Smooth muscle cell (in vitro differentiated cells): ENCODE results near the gene HDAC2. TPM values are rescaled to one million over a fixed set of nuclear protein-coding genes. Genes with fewer than 3 reads are reported as not detected.
A peak's percentile ranks its signal among the peaks of the same experiment; 100 is the strongest.

ENCODE experiments used
- DNase-seq: peaks from one replicate; lab custom pipeline; 2025; ENCODE audit not compliant: unreplicated experiment; lab: John Stamatoyannopoulos, UW
- H2AFZ ChIP-seq: fragments of 200-600 bp; sonication (generic); 2 replicates; pipeline ENCODE4 v1.6.0; 2016; ENCODE audit warnings: antibody characterized with exemption, low read depth, mild to moderate bottlenecking
- H3F3A ChIP-seq: fragments of 200-600 bp; sonication (generic); 2 replicates; pipeline ENCODE4 v1.6.0; 2017; ENCODE audit warnings: antibody characterized with exemption, low read depth
- H3K27ac ChIP-seq: fragments of 200-600 bp; sonication (generic); 2 replicates; pipeline ENCODE4 v1.5.1; 2016; ENCODE audit warnings: low read depth, mild to moderate bottlenecking
- H3K27me3 ChIP-seq: fragments of 200-600 bp; sonication (generic); 2 replicates; pipeline ENCODE4 v1.6.1; 2016; ENCODE audit warnings: low read depth, mild to moderate bottlenecking
- H3K36me3 ChIP-seq: fragments of 200-600 bp; sonication (generic); 2 replicates; pipeline ENCODE4 v1.5.1; 2016; ENCODE audit warnings: low read depth
- H3K4me1 ChIP-seq: fragments of 200-600 bp; sonication (generic); 2 replicates; pipeline ENCODE4 v1.5.1; 2016; ENCODE audit warnings: low read depth
- H3K4me2 ChIP-seq: fragments of 200-600 bp; sonication (generic); 2 replicates; pipeline ENCODE4 v1.6.0; 2016; ENCODE audit warnings: mild to moderate bottlenecking
- H3K4me3 ChIP-seq: fragments of 200-600 bp; sonication (generic); 2 replicates; pipeline ENCODE4 v1.5.1; 2016; ENCODE audit warnings: mild to moderate bottlenecking
- H3K79me2 ChIP-seq: fragments of 200-600 bp; sonication (generic); 2 replicates; pipeline ENCODE4 v1.6.0; 2016; ENCODE audit warnings: low read depth, mild to moderate bottlenecking
- H3K9ac ChIP-seq: fragments of 200-600 bp; sonication (generic); 2 replicates; pipeline ENCODE4 v1.6.0; 2016; ENCODE audit warnings: low read depth
- H3K9me3 ChIP-seq: fragments of 200-600 bp; sonication (generic); replicated peaks from 2 replicates; pipeline ENCODE4 v1.5.1; 2016; ENCODE audit warnings: low read depth
- H4K20me1 ChIP-seq: fragments of 200-600 bp; sonication (generic); 2 replicates; pipeline ENCODE4 v1.6.0; 2016; ENCODE audit warnings: low read depth
- WGBS: methylation state at CpG from one replicate; pipeline ENCODE4 v1.1.7; 2016; ENCODE audit warnings: low lambda C conversion rate; 5-methylcytosine and 5-hydroxymethylcytosine counted together
- polyA plus RNA-seq: library from polyadenylated mRNA; unstranded; fragments of >200 nt; fragmentation: Nextera tagmentation; extraction: Ambion mirVana; gene quantifications from 2 replicates; pipeline ENCODE4 v1.2.1, GENCODE V29; 2016
- total RNA-seq: library from RNA; depleted of rRNA; stranded (reverse); fragments of >200 nt; gene quantifications from 2 replicates; pipeline ENCODE4 v1.2.3, GENCODE V29; 2014
- TF ChIP-seq, protein P1 (sequence below): fragments of 200-600 bp; sonication (generic); IDR thresholded peaks from 2 replicates; pipeline ENCODE4 v1.5.1; 2017; ENCODE audit warnings: borderline replicate concordance, mild to moderate bottlenecking, antibody characterized with exemption; ENCODE audit not compliant: insufficient read depth, poor library complexity, severe bottlenecking

The HDAC2 gene
- total and polyA plus RNA-seq, 2 experiments from 2014 or later, result 192 to 198 TPM

DNA sequence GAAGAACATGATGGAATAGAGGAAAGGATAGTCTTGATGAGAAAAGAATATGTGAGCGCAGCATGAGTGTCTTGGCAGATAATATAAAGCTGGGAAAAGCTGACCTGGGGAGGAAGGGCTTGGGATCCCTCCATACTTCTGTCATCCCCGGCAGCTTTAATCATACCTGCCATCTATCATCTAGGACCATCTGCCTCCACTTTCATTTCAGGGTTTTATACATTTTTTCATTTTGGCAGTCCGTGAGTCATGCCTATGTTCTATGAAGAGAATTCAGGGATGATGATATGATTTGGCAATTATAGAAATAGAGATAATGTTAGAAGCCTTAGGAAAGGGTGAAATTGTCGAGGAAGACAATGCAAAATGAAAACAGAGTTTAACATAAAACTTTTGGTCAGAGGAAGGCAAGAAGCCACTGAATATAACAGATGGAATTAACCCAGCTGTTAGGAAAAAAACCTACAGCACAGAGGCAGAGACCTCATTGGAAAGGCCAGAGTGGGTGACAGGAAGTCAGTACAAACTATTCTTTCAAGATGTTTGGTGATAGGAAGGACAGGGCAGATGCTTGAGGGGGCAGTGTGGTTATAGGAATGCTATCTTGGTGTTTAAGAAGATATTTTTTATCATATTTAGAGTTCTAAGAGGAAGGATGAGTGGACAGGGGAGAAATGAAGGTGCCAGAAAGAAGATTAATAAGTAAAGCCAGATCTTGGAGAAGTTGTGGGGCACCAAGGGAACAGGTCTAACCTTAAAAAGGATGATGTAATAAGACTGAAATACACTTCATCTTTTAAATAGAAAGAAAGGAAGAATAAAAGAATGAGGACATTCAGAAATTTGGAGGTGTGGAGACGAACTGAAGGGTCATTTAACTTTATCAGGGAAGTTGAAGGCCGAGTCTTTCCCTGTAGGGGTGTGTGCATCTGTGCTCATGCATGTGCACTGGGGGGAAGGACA lies 76.0 kb downstream of the HDAC2 start:
- WGBS, result 78% methylated on average over 6 of the region's 6 CpGs
- H4K20me1 ChIP-seq, result no peaks in the 10 kb centered on the region
- no peak overlapping the region for H3K4me2 ChIP-seq
- no peak overlapping the region for H3K4me3 ChIP-seq
- H3K79me2 ChIP-seq, result no peaks in the 10 kb centered on the region
- DNase-seq, result no peak
- no peaks in the 10 kb centered on the region for H3K4me1 ChIP-seq
- no peak overlapping the region for H3K27ac ChIP-seq
- no peaks in the 10 kb centered on the region for H3K36me3 ChIP-seq
- peak overlapping the region; percentile 30 for H2AFZ ChIP-seq
- H3F3A ChIP-seq, result no peaks in the 10 kb centered on the region
- peaks cover 9% of the 10 kb centered on the region for H3K9me3 ChIP-seq
- H3K27me3 ChIP-seq, result no peaks in the 10 kb centered on the region
- H3K9ac ChIP-seq, result no peak overlapping the region
- TF ChIP-seq, protein P1, sequence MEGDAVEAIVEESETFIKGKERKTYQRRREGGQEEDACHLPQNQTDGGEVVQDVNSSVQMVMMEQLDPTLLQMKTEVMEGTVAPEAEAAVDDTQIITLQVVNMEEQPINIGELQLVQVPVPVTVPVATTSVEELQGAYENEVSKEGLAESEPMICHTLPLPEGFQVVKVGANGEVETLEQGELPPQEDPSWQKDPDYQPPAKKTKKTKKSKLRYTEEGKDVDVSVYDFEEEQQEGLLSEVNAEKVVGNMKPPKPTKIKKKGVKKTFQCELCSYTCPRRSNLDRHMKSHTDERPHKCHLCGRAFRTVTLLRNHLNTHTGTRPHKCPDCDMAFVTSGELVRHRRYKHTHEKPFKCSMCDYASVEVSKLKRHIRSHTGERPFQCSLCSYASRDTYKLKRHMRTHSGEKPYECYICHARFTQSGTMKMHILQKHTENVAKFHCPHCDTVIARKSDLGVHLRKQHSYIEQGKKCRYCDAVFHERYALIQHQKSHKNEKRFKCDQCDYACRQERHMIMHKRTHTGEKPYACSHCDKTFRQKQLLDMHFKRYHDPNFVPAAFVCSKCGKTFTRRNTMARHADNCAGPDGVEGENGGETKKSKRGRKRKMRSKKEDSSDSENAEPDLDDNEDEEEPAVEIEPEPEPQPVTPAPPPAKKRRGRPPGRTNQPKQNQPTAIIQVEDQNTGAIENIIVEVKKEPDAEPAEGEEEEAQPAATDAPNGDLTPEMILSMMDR, result no peak

DNA sequence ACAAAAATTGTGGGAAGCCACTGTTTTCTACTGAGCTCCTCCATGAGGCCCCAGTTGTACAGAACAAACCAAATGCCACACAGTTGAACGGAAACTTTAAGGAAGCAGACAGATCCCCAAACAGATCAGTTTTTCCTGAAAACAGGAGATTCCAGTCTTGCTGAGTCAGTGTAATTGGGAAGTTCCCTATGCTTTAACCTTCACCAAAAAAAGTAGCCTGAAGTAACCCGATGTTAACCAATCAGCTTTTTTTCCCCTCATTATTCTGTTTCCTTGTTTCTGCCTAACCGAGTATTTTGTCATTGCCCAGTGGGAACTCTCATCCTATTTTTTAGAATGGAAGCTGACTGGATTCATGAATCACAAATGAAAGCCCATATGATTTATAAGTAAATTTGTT lies 77.1 kb downstream of the HDAC2 start:
- no peaks in the 10 kb centered on the region for H3K79me2 ChIP-seq
- no peak overlapping the region for H3K4me2 ChIP-seq
- H3K9me3 ChIP-seq, result peaks cover 9% of the 10 kb centered on the region
- no peak overlapping the region for H2AFZ ChIP-seq
- 37% methylated on average over 3 of the region's 3 CpGs for WGBS
- no peaks in the 10 kb centered on the region for H3K36me3 ChIP-seq
- H3K4me3 ChIP-seq, result no peak overlapping the region
- H4K20me1 ChIP-seq, result no peaks in the 10 kb centered on the region
- no peaks in the 10 kb centered on the region for H3K27me3 ChIP-seq
- peak overlapping the region; percentile 60 for H3K27ac ChIP-seq
- TF ChIP-seq, protein P1, result no peak
- H3K4me1 ChIP-seq, result no peaks in the 10 kb centered on the region
- H3F3A ChIP-seq, result no peaks in the 10 kb centered on the region
- no peak for DNase-seq
- no peak overlapping the region for H3K9ac ChIP-seq

DNA sequence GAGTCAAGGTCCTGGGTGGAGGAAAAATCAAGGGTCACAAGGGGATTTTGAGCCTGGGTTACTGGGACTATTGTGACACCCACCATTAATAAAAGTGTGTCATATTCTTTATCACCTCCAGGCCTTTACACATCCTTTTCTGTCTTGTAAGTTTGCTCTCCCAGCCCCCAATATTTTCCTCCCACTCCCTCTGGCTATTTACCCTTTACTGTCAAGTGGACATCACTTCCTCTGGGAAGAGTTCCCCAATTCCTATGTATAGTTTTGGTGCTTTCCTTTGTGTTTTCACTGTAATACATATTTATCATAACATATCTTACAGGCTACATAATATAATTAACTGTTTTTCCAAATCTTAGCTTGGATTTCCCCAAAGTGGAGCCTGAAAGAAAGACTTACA lies 77.5 kb downstream of the HDAC2 start:
- no peak for DNase-seq
- H3K9me3 ChIP-seq, result peaks cover 9% of the 10 kb centered on the region
- H3K4me2 ChIP-seq, result no peak overlapping the region
- H2AFZ ChIP-seq, result no peak overlapping the region
- no peaks in the 10 kb centered on the region for H4K20me1 ChIP-seq
- no peaks in the 10 kb centered on the region for H3K36me3 ChIP-seq
- no peaks in the 10 kb centered on the region for H3K4me1 ChIP-seq
- no peaks in the 10 kb centered on the region for H3K79me2 ChIP-seq
- peak overlapping the region; percentile 60 for H3K27ac ChIP-seq
- no peak overlapping the region for H3K4me3 ChIP-seq
- no peaks in the 10 kb centered on the region for H3K27me3 ChIP-seq
- no peak overlapping the region for H3K9ac ChIP-seq
- TF ChIP-seq, protein P1, result no peak
- no peaks in the 10 kb centered on the region for H3F3A ChIP-seq
